ENCODE data around the gene FBXO17. TPM values are rescaled to one million over a fixed set of nuclear protein-coding genes. Genes with fewer than 3 reads are reported as not detected.

FBXO17 gene, protein sequence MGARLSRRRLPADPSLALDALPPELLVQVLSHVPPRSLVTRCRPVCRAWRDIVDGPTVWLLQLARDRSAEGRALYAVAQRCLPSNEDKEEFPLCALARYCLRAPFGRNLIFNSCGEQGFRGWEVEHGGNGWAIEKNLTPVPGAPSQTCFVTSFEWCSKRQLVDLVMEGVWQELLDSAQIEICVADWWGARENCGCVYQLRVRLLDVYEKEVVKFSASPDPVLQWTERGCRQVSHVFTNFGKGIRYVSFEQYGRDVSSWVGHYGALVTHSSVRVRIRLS
- 1 to 10 TPM in 9 of 10 donors, under 1 TPM in 1; 1.00 to 2.8 (median 1.7) TPM for total RNA-seq
- polyA plus RNA-seq: 1 to 10 TPM; 2.5 to 3.2 TPM
- long read RNA-seq, donor 1, partial matches to known transcripts: 0 of 3 reads
- long read RNA-seq, donor 1, other reads (novel, unspliced or antisense): 1 of 3 reads
- long read RNA-seq, donor 2, transcript FBXO17-201 (6 exons, 2,386 nt): major isoform, 5 of 5 reads
- long read RNA-seq, donor 2, partial matches to known transcripts: 0 of 5 reads
- long read RNA-seq, donor 2, other reads (novel, unspliced or antisense): 0 of 5 reads
- long read RNA-seq, donor 3, partial matches to known transcripts: 0 of 4 reads
- long read RNA-seq, donor 3, other reads (novel, unspliced or antisense): 1 of 4 reads

GRCh38 chr19:38975214-38975860 is at the start of gene FBXO17:
Gene FBXO17, minus strand, starts transcription at chr19:38975742. Its CDS starts 25,423 bp downstream, at chr19:38950319.
- intact Hi-C loops (cut with DNase I): loop anchor here in 2 of 10 donors (10.0 kb wide), 2 partner anchors 349 to 359 kb away; partner anchors contain the start of genes GMFG (in 1 of the 2) and LRFN1 (in 1 of the 2)
- Histone ChIP-seq H3K27me3 (peaks cover 0 to 29% (median 20%) of the 10 kb centered on the region in 7 donors), H3K4me1 (peaks cover 0 to 17% (median 5%) of the 10 kb centered on the region in 9 donors), H3K9me3 (peaks cover 0 to 7% (median 0%) of the 10 kb centered on the region in 11 donors), H3K36me3 (no peaks in the 10 kb centered on the region), H3K4me3 (peak within 1 kb of the TSS; percentile 38 to 73 (median 60)), H3K27ac (peak within 1 kb of the TSS; percentile 4 to 87 (median 78))
- TF ChIP-seq, protein P1, sequence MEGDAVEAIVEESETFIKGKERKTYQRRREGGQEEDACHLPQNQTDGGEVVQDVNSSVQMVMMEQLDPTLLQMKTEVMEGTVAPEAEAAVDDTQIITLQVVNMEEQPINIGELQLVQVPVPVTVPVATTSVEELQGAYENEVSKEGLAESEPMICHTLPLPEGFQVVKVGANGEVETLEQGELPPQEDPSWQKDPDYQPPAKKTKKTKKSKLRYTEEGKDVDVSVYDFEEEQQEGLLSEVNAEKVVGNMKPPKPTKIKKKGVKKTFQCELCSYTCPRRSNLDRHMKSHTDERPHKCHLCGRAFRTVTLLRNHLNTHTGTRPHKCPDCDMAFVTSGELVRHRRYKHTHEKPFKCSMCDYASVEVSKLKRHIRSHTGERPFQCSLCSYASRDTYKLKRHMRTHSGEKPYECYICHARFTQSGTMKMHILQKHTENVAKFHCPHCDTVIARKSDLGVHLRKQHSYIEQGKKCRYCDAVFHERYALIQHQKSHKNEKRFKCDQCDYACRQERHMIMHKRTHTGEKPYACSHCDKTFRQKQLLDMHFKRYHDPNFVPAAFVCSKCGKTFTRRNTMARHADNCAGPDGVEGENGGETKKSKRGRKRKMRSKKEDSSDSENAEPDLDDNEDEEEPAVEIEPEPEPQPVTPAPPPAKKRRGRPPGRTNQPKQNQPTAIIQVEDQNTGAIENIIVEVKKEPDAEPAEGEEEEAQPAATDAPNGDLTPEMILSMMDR (IDR thresholded peaks at IDR 0.05): no peak
- DNase-seq (peak; percentile 26 to 61), ATAC-seq (peak; percentile 64 to 89 (median 82))
- 1 to 2% methylated on average over 50 to 60 of the region's 63 CpGs for WGBS, 2 donors

- Histone ChIP-seq H3K27me3 (peaks cover 0 to 10% (median 3%) of the 10 kb centered on the region in 7 donors), H3K9me3 (no peaks in the 10 kb centered on the region), H3K27ac (no peak overlapping the region), H3K36me3 (peaks cover 0 to 25% (median 0%) of the 10 kb centered on the region in 9 donors), H3K4me3 (no peak overlapping the region), H3K4me1 (peaks cover 0 to 2% (median 0%) of the 10 kb centered on the region in 9 donors)
- TF ChIP-seq, protein P1 (IDR thresholded peaks at IDR 0.05): no peak
- no peak for ATAC-seq
- DNase-seq: no peak
- intact Hi-C loops (cut with DNase I): no loop called here
- WGBS, 2 donors: 90 to 91% methylated on average over 14 of the region's 14 CpGs
These were observed 49.5 kb upstream of the FBXO17 start for GRCh38 chr19:39024875-39025641.

DNA sequence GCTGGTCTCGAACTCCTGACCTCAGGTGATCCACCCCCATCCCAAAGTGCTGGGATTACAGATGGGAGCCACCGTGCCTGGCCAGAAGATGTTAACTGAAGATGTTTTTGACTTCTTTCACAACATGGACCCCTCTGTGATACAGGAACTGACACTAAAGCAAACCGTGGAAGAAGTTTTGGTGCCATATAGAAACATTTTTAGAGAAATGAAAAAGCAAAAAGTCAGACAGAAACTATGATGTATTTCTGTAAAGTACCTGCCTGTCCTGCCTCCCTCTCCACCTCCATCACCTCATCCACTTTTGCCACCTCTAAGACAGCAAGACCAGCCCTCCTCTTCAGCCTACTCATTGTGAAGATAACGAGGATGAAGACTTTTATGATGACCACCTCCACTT is 45.5 kb upstream of the FBXO17 start:
- Histone ChIP-seq H3K27ac (no peak overlapping the region), H3K27me3 (no peaks in the 10 kb centered on the region), H3K4me1 (no peaks in the 10 kb centered on the region), H3K36me3 (peaks cover 0 to 9% (median 0%) of the 10 kb centered on the region in 9 donors), H3K9me3 (no peaks in the 10 kb centered on the region), H3K4me3 (no peak overlapping the region)
- TF ChIP-seq, protein P1 (IDR thresholded peaks at IDR 0.05): no peak
- intact Hi-C loops (cut with DNase I): no loop called here
- DNase-seq (no peak), ATAC-seq (no peak)
- 82 to 90% methylated on average over 4 of the region's 4 CpGs for WGBS, 2 donors

Data from heart right ventricle (tissue), 16 donors.